GM19468 (cell line): ENCODE measurements around the gene DUSP7.

Experiments used
- ATAC-seq: cut with Tn5 transposase; IDR thresholded peaks from one replicate; pipeline ENCODE4 v1.9.1; 2021; ENCODE audit warnings: mild to moderate bottlenecking, moderate library complexity, moderate number of reproducible peaks; ENCODE audit not compliant: unreplicated experiment; ENCODE audit errors: extremely low read depth

DUSP7 gene

DNA sequence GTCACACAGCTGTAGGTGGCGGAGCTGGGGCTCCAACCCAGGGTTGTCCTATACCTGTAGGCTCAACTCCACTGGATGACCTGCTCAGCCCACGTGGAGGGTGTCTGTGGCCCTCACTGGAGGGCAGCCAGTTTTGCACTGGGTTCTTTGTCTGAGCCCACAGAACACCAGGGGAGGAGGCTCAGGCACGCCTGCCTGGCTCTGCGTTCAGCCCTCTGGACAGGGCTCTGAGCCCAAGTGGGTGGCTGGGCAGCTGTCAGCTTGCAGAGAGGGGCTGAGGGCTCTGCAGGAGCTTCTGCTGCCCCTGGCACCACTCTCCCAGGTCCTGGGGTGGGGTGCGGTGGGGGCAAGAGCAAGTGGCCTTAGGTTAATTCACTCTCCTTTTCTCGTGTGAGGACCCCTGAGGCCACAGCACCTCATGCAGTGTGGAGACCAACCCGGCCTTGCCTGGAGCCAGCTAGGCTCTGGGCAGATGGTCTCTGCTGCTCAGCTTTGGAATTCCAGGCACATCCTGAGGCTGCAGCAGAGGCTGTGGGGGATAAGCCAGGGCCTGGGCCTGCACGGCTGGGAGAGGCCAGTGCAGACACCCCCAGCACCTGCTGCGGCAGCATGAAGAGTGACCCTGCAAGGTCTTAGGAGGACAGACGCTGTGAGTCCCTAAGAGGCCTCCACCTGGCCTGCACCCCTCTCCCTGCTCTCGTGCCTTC lies 23.5 kb downstream of the DUSP7 start:
- ATAC-seq: no peak

DNA sequence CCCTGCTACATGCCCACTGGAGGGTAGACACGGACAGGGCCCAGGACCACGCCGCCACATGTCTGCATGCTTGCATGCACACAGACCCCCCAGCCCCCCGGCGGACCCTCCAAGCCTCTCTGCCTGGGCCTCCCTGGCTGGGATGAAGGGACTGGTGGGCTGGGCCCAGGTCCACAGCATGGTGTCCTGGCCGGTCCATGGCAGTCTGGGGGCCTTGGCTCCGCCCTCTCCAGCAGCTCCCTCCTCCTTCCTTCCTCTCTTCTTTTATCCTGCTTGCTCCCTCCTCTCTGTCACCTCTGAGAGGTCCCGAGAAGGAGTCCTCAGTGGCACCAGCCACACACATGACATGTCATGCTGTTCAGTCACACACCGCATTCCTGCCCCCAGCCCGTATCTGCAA lies 24.5 kb downstream of the DUSP7 start:
- no peak for ATAC-seq

DNA sequence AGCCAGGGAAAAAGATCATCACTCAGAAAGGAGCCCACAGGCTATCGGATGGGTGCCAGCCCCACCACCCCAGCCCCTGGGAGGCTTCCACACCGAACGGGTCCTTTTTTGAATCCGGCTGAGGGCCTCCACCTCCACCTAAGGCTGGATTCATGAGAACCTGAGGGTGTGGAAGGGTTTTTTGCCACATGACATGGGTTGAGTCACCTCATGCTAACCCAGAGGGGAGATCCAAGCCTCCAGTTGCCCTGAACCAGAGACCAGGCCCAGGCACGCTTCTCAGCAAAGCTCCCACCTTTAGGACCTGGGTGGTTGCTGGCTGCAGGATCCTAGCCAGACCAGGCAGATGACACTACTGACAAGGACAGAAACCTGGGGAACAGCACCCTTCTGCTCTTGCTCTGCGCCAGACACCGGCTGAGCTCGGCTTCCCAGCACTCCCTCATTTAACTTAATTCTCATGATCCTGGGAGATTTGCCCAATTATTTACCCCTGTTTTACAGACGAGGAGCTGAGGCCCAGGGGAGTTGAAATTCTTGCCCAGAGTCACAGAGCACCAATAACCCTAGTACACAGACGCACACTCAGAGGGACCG lies 25.6 kb downstream of the DUSP7 start:
- no peak for ATAC-seq

DNA sequence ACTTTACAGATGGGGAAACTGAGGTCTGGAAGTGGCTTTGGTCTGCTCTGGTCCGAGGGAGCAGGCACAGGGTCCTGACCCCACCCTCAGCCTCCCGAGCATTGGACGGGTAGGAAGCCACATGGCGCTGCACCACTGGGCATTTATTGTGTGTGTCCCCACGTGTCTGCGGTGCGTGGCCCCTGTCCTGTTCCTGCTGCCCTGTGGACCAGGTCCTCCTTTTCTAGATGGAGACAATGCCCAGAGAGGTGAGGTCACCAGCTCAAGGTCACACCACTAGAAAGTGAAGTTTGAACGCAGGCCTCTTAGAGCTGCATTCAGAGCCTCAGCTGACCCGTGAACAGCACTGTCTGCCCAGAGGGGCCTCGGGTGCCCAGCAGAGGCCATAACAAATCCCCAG lies 26.8 kb downstream of the DUSP7 start:
- ATAC-seq: no peak

DNA sequence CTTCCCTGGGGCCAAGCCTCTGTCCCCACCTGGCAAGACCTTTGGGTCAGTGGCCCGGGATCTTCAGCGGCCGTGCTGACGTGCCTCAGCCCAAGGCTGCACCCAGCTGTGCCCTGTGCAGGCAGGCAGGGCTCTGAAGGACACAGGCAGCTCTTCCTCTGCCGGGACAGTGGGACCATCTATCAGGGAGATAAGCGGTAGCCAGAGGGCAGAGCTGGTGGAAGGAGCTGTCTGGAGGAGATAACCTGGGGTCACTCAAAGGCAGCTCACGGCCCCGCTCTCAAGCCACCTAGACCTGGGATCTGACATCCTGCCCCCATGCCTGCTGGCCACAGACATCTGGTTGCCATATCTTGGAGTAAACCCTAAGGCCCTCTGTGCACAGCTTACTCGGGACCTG lies 27.3 kb downstream of the DUSP7 start:
- ATAC-seq: no peak

DNA sequence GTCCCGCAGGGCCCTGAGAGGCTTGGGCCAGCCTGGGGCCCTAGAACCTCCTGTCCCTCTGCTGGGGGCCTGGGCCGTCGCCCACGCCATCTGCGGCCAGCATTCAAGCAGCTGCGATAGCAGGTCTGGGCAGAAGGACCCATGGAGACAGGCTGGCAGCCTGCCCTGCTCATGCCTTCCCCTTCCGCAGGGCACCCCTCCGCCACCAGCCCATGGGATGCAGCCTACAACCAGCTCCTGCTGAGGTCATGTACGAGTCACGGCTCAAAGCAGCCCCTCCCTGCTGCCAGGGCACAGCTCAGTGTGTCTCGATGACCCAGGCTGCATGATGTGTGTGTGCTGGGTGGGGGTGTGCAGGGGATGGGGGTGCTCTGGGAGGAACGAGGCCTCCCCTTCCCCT lies 27.8 kb downstream of the DUSP7 start:
- ATAC-seq: no peak

DNA sequence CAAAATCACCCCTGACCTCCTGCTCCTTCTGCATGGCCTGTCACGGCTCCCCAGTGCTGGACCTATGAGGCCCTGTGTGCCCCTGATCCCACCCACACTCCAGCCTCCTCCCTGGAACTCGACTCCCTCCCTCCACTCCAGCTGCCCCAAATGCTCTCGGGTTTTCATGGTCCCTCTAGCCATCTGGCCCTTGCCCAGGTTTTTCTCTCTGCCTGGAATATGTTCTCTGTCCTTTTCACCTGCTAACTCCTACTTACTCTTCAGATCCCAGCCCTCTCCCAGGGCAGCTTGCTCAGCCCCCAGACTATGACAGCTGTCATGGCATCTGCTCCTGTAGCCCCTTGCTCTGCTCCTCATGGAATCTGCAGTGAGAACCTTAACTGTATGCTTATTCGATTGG lies 30.3 kb downstream of the DUSP7 start:
- no peak for ATAC-seq

DNA sequence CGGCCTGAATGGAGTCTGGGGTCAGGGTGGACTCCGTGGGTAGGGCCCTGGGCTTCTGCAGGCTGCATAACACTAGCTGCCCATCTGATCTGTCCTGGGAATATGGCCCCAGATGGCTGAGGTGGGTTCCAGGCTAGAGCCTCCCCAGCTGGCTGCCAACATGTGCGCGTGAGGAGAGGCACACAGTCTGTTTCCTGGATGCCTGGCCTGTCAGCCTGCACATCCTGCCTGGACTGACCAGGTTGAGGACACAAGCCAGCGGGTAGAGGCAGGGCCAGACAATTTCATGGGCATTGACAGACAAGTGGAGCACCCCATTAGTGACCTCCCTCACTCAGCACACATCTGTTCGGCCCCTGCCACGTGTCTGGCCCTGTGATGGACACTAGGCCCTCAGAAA lies 30.9 kb downstream of the DUSP7 start:
- ATAC-seq: no peak

DNA sequence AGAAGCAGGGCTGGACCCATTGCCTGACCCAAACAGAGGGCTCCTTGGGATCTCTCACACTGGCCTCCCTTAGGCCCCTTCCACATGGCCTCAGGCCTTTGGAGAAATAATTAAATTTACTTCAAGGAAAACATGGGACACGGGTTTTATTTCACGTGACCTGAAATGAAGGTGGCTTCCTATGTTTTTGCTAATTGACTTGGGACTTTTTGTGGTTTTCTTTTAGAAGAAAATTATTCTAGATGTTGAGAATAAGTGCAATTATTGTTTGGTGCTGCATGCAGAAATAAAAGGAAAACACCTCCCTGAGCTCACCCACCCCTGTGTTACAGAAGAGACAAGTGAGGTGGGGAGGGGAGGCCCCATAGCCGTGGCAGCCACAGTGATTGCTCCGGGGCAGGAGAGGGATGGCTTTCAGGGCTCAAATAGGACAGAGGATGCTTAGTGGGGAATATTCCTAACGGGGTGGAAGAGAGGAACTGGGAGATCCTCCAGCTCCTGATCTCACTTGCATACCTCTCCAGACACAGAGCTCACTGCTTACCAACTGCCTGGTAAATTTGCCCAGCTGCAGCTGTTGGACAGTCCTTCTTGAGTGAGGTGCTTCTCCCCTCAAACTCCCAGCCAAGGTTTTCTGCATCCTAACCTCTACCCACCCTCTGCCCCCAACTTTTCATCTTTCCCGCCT lies 31.5 kb downstream of the DUSP7 start:
- ATAC-seq: no peak

DNA sequence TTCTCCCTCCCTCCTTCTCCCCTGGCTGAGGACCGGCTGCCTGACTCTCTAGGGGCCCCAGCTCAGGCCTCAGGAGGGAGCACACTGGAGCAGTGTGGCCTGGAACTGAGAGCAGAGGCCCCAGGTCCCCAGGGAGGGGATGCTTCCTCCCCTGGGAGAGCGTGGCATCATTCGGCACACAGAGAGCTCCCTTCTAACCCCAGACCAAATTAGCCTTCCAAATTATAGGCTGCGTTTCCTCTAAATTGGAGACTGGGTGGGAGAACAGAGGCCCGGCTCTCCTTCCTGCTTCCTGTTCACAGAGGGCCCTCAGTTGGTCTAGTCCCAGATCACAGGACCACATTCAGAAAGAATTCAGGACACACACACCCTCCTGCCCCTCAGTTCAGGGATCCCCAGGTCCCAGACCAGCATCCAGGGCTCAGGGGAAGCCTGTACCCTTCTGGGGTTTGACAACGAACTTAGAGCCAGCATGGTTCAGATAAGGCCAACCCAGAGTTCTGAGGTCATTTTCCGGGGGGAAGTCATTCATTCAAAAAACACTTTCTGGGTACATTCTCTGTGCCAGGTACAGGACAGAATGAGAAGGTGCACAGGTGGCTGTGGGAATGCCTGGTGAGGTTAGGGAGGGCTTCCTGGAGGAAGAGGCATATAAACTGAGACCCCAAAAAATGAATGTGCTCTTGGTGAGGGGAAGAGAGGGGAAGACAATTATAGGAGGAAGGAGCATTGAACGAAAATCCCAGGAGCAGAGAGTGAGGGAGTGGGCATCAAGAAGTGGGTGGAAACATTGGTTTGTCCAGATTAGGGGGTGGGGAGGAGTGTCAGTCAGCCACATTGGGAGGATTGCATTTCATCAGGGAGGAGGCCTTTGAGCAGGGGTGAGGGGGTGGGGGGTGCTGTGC lies 32.3 kb downstream of the DUSP7 start:
- ATAC-seq: no peak

DNA sequence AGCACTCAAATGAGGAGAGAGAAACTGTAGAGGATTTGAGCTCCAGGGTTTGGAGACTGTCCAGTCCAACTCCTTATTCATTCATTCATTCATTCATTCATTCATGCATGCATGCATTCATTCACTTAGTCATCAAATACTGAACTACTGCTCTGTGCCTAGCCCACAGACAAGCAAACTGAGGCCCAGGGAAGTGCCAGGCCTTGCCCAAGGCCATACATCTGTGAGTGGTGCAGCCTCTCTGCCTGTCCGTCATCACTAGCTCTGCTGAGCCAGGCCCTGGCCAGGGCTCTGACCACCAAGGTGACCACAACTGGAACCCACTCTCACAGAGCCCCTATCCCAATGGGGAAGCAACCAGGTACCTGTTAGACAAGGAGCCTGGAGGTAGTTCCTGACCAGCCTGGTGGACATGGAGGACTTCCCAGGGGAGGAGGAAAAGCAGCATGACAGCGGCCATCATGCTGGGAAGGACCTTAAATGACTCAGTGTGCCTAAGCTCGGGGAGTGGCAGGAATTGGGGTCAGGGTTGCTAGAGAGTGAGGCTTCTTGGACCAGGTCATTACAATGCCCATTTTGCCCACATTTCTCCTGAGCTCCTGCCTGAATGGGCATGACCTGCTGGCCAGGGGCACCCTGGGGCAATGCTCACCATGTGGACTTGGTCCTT lies 33.1 kb downstream of the DUSP7 start:
- ATAC-seq: no peak

DNA sequence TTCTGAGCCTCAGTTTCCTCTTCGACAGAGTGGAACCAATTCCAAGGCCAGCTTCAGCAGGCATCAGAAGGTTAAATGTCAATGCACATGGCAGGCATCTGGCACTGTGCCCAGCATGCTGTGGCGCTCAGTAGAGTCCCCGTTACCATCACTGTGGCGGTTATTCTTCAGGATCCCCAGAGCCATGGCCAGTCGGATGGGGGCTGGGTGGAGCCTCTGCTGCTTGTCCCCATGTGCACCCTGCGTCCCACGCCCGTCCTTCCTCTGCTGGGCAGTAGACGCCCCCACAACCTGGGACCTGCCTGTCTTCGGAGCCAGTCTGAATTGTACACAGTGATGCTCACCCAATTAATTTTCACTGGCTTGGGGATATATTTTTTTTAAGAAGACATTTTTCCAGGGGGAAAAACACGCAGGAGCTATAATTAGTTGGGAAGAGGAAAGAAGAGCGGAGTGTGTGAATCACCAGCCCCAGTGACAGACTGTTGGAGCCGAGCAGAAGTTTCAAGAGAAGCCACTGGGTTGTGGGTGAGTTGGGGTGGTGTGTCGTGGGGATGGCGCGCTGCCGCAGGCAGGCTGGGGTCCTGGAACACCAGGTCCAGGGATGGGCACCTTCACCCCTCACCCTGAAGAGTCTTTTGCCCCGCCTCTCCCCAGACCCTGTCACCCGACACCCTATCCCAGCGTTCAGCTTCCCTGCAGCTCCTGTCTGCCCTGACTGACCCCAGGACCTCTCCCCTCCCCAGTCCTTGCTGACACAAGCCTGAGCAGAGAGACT lies 33.9 kb downstream of the DUSP7 start:
- no peak for ATAC-seq

DNA sequence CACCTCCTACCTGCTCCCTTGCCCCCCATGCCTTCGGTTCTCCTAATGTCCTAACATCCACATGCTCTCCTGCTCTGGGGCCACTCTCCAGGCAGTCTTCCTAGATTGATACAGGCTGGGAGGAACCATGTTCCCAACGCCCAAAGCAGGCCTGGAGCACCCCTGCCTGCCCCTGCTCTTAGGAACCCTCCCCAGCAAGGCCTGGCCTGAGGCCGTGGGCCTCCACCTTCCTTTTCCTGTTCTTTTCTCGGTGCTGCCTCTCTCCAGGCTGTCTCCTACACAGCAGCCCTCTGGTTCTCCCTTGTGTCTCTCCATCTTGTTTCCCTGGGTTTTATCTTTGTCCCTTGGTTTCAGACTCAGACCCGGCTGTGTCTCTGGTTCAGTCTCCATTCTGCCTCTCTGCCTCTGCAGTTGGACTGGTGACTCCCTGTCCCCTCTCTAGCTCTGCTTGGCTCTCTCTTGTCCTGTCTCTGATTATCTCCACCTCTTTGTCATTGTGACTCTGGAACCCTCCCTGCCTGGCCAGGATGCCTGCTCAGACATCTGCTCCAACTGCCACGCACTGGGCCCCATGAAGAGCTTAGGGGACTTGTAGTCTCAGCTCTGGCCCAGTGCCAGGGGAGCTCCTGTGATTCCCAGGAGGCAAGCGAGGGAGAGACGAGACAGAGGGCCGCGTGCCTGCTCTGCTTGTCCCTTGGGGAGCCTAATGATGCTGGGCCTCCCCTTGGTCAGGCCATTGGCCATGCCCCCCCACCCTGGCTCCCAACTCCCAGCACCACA lies 34.7 kb downstream of the DUSP7 start:
- ATAC-seq: no peak

DNA sequence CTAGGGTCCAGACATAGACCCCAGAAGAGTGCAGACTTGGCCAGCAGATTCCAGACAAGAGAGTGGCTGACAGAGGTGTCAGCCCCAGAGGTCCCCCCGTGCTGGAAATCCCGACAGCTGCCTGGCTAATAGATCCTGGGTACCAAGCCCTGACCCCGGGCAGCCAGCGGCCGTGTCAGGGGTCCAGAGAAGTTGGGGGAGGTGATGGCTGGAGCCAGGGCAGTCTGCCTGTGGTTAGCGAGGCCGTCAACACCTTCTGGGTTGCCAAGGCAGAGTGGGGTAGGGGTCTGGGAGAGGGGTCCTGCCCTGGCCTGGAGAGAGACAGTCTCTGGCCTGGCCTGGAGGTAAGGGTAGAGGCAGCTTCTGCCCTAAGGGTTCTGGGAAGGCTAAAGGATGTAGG lies 35.6 kb downstream of the DUSP7 start:
- ATAC-seq: no peak

DNA sequence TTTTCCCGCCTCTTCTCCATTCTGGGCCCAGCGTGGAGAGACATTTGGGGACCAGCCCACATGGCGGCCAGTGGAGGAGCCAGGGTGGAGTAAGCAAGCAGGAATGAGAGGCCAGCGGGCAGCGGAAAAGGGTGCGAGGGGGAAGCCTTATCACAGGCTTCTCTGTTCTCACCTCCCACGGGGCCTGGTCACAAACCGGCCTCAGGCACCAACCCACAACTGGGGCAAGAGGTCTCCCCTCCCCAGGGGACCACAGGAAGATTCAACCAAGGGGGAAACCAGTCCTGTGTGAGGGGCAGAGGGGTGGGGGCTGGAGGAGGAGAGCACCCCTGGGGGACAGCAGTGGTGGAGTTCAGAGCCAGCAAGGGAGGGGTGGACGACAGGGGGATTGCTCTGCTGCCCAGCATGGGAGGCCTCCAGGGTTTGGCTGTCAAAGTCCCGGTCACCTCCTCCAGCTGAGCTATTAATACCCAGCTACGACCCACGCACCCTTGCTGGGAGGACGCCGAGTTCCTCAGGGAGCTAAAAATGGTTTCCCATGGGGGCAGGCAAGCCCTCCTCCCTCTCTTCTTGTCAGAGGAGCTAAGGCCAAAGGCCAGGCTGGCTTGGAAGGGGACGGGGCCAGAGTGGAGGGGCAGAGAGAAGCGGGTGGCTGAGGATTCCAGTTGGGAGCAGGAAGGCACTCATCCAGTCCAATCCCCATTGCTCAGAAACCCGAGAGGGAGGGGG lies 36.9 kb downstream of the DUSP7 start:
- ATAC-seq: no peak

DNA sequence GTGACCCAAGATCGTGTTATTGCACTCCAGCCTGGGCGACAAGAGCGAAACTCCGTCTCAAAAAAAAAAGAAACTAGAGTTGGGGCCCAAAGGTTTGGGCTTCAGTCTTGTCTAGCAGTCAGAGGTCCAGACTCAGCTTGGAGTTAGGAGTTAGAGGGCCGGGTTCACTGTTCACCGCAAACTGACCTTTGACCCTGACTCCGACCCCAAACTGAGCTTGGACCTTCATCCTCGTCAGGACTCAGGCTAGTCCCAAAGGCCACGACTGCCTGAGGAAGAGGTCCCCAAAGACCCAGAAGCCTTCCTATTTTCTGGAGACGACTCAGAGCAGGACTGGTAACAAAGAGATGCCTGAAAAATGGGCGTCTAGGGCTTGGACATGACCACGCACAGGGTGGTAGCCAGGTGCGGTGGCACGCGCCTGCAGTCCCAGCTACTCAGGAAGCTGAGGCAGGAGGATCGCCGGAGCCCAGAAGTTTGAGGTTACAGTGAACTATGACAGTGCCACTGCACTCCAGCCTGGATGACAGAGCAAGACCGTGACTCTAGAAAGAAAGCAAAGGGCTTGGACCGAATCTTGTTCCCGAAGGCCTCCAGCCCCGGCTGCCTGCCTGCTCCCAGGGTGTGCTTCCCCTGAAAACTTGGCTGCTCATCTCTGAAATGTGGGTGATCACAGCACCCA lies 37.9 kb downstream of the DUSP7 start:
- ATAC-seq: no peak

DNA sequence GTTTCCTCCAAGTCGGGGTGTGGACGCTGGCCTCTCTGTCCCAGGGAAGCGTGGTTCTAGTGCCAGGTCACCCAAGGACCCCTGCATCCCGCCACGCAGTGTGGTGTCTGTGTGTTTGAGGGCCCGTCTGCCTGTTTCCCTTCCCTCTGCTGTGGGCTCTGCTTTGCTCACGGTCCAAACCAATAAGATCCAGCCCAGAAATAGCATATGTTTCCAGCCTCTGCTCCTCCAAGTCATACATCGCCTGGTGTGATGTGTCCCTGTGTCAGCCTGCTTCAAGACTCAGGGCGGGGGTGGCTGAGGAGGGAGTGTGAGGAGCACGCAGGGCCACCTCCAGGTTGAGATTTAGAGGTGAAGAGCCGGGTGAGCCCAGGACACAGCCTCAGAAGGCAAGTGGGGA lies 38.8 kb downstream of the DUSP7 start:
- ATAC-seq: no peak
